ENCODE results near the gene OPN1SW. TPM values are rescaled to one million over a fixed set of nuclear protein-coding genes. Genes with fewer than 3 reads are reported as not detected.

The OPN1SW gene
- total RNA-seq, 2 donors from 2014 or later = not detected

DNA sequence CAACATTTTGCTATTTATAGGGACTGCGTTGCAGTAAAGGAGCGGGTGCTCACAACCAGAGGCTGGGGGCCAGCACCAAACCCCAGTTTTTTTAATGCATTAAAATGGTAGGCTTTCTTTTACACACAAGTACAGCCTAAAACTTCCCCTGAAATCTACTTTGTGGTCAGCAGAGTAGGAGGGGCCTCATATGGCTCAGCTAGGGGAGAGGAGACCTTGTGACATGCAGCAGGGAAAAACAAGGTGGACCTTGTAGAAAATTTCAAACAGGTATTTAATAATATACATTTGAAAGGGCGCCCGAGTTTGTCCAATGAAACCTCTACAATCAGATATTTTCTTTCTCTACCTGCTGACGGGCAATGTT lies 17.6 kb upstream of the OPN1SW start:
- intact Hi-C loops (cut with DNase I) = no loop called here
- peaks cover 4% of the 10 kb centered on the region for H3K4me1 ChIP-seq
- H3K27ac ChIP-seq = no peak overlapping the region
- DNase-seq = no peak
- H3K36me3 ChIP-seq = no peaks in the 10 kb centered on the region
- H3K27me3 ChIP-seq = no peaks in the 10 kb centered on the region
- H3K4me3 ChIP-seq = no peak overlapping the region
- no peak overlapping the region for H3K9ac ChIP-seq (ENCODE audit: low read depth in 2 of 2, low read length in 2 of 2)
- TF ChIP-seq, protein P1, sequence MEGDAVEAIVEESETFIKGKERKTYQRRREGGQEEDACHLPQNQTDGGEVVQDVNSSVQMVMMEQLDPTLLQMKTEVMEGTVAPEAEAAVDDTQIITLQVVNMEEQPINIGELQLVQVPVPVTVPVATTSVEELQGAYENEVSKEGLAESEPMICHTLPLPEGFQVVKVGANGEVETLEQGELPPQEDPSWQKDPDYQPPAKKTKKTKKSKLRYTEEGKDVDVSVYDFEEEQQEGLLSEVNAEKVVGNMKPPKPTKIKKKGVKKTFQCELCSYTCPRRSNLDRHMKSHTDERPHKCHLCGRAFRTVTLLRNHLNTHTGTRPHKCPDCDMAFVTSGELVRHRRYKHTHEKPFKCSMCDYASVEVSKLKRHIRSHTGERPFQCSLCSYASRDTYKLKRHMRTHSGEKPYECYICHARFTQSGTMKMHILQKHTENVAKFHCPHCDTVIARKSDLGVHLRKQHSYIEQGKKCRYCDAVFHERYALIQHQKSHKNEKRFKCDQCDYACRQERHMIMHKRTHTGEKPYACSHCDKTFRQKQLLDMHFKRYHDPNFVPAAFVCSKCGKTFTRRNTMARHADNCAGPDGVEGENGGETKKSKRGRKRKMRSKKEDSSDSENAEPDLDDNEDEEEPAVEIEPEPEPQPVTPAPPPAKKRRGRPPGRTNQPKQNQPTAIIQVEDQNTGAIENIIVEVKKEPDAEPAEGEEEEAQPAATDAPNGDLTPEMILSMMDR (IDR thresholded peaks at IDR 0.05) = no peak
- H3K9me3 ChIP-seq = no peaks in the 10 kb centered on the region

DNA sequence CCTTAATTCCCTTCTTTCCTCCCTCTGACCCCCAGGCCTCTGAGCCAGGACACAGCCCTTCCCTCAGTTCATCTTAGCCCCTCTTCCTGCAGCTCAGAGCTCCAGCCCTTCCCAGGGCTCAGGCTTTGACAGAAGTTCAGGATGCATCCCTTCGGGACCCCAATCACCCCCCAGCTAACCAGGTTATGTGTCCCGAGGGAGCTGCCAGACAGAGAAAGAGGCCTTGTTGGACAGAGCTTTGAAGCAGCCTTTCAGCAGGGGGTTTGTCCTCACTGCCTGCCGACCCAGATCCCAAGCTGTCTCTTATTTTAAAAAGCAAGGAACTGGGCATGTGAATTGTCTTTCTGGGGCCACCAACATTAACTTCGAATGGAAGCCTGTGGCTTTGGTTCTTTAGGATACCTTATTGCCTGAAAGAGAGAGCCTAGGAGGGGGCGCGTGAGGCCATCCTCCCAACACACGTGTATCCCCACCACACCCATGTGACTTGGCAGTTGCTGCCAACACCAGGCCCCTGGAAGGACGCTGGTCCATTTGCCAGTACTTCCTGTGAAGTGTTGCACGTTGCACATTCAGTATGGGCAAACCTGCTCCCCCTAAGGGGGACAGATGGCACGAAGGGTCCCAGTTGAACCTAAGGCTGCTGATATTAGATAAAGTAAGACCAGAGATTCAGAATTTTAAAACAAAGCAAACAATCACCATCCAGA lies 17.0 kb upstream of the OPN1SW start:
- TF ChIP-seq, protein P1 (IDR thresholded peaks at IDR 0.05) = no peak
- no peaks in the 10 kb centered on the region for H3K36me3 ChIP-seq
- peaks cover 4% of the 10 kb centered on the region for H3K4me1 ChIP-seq
- H3K9ac ChIP-seq (ENCODE audit: low read depth in 2 of 2, low read length in 2 of 2) = no peak overlapping the region
- H3K27ac ChIP-seq = no peak overlapping the region
- no peak for DNase-seq
- no peak overlapping the region for H3K4me3 ChIP-seq
- H3K27me3 ChIP-seq = no peaks in the 10 kb centered on the region
- no peaks in the 10 kb centered on the region for H3K9me3 ChIP-seq
- intact Hi-C loops (cut with DNase I) = no loop called here

DNA sequence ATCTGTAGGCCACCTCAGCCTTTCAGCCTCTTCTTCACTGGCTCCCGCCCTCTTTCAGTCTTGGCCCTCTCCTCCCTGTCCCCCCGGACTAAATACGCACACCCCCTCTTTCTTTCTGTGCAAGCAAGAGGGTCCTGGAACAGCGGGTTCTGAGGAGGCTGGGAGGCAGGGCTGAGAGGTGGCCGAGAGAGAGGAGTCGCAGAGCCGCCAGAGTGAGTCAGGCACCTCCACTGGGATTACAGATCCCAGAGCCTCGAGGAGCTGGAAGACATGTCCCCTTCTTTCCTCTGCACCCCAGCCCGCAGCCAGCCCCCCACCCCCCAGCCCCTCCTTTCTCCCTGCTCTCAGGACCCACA lies 16.4 kb upstream of the OPN1SW start:
- H3K9me3 ChIP-seq = no peaks in the 10 kb centered on the region
- no peak for DNase-seq
- intact Hi-C loops (cut with DNase I) = no loop called here
- H3K4me1 ChIP-seq = peaks cover 4% of the 10 kb centered on the region
- H3K36me3 ChIP-seq = no peaks in the 10 kb centered on the region
- H3K27me3 ChIP-seq = no peaks in the 10 kb centered on the region
- TF ChIP-seq, protein P1 (IDR thresholded peaks at IDR 0.05) = no peak
- peak overlapping the region; percentile 89 for H3K4me3 ChIP-seq
- no peak overlapping the region for H3K27ac ChIP-seq
- H3K9ac ChIP-seq (ENCODE audit: low read depth in 2 of 2, low read length in 2 of 2) = peak overlapping the region; percentile 46 to 66

DNA sequence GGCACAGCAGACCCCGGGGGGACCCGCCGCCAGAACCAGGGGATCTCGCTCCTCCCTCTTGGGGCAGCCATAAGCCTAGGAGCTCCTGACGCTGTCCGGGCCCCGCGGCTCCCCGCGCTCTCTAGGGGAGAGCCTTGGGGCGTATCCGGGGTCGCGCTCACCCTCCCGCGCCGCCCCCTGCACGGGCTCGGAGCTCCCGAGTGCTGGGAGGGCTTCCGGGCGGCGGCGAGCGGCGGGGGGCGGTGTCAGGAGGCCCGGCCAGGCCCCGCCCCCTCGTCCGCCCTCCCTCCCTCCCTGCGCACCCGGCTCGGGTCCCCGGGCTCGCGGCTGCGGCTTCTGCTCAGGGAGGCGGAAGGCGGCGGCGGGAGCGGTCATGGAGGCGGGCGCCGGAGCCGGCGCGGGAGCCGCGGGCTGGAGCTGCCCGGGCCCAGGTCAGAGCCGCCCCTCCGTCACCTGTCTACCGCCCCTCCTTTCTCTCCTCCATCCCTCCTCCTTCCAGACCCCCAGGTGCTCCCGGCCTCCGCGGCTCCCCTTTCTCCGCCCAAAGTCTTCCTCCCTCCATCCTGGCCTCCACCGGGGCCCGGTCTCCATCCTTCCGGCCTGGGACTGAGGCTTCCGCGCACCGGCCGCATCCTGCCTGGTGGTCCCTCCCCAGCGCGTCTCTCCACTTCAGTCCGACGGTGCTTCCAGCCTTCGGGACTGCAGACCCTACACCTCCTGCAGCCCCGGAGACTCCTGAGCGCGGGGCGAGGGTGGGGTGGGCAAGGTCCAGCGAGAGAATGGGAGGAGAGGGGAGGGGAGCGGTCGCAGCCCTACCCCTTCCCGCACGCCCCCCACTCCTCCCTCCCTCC lies 15.8 kb upstream of the OPN1SW start, which contains the start of gene CCDC136:
Gene CCDC136, plus strand, starts transcription at position 848 of the 851 bp plus-strand sequence. CDS start 444 bp downstream, outside the sequence.
- Histone ChIP-seq H3K27me3 (no peaks in the 10 kb centered on the region), H3K36me3 (no peaks in the 10 kb centered on the region), H3K4me1 (peaks cover 4% of the 10 kb centered on the region), H3K4me3 (peak within 1 kb of the TSS; percentile 89), H3K27ac (no peak within 1 kb of the TSS), H3K9me3 (no peaks in the 10 kb centered on the region), H3K9ac (ENCODE audit: low read depth in 2 of 2, low read length in 2 of 2) (peak within 1 kb of the TSS; percentile 51 to 81)
- DNase-seq = peak; percentile 79
- TF ChIP-seq, protein P1 (IDR thresholded peaks at IDR 0.05) = no peak
- intact Hi-C loops (cut with DNase I) = no loop called here

DNA sequence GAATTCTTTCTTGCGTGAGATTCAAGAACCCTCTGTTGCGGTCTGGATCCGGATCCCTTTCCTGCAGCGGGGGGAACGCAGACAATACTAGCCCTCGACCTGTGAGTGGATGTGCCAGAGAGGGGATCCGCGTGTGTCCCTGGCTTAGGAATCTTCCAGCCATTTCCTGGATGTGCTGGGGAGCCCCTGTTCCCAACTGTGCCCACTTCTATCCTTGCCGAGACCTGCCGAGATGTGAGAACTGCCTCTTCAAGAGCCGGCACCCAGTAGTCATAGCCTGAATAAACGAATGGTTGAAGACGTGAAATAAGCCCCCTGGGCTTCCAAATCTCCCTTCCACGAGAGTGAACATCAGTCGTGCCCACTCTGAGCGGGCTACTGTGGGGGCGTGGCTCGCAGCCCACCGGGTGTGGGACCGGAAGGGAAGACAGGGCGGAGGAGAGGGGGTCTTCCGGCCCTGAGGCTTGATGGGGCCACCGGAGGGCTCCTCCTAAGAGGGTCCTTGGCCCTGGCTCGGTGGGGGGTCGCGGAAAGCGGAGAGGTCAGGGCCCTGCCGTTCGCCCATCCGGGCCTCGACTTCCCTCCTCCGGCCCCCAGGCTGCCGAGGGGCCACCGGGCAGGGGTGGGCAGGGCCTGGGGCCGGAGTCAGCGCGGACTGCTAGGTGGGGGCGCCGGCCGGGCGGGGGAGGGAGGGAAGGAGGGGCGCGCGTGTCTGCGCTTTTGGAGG lies 14.9 kb upstream of the OPN1SW start:
- DNase-seq = no peak
- no peaks in the 10 kb centered on the region for H3K9me3 ChIP-seq
- H3K27ac ChIP-seq = no peak overlapping the region
- no peaks in the 10 kb centered on the region for H3K36me3 ChIP-seq
- intact Hi-C loops (cut with DNase I) = no loop called here
- peaks cover 4% of the 10 kb centered on the region for H3K4me1 ChIP-seq
- TF ChIP-seq, protein P1 (IDR thresholded peaks at IDR 0.05) = no peak
- H3K4me3 ChIP-seq = peak overlapping the region; percentile 89
- H3K9ac ChIP-seq (ENCODE audit: low read depth in 2 of 2, low read length in 2 of 2) = peak overlapping the region; percentile 51 to 81
- H3K27me3 ChIP-seq = no peaks in the 10 kb centered on the region

Measured in colonic mucosa (tissue), 4 donors.